ENCODE measurements around the gene PYCARD.

DNA sequence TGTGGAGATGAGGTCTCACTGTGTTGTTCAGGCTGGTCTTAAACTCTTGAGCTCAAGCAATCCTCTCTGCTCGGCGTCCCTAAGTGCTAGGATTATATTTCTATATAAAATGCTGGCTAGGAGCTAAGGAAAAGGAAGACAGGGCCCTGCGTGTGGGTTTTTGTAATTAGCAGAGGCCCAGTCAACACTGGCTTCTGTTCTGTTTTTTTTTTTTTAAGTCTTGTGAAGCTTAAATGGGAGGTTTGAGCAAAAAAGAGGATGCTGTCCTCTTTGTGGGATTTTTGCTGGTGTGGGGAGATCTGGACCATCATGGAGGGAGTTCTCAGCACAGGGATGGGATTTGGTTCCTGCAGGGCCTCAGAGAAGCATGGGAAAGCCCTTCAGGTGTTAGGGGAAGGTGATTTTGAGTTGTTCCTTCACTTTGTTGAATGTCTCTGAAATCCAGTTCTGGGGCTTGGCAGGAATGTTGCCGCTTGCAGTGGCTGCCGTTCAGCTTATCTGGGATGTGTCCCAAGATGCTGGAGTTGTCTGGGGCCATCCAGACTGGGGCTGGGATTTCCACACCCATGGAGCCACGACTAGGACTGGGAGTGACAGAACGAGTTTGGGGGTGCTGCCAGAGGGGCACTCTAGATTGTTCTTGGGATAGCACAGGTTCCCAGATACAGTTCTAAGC is 4.2 kb downstream of the PYCARD start:
- TF ChIP-seq EZH2phosphoT487 (IDR thresholded peaks at IDR 0.05; ENCODE audit: insufficient read depth, low read depth) = no peak
- TF ChIP-seq EZH2 (IDR thresholded peaks at IDR 0.05; ENCODE audit: insufficient read depth, poor library complexity, severe bottlenecking) = no peak

Data from GM23248 (cell line).